Endothelial cell (in vitro differentiated cells): ENCODE results near the gene PDE5A. TPM values are rescaled to one million over a fixed set of nuclear protein-coding genes. Genes with fewer than 3 reads are reported as not detected.

Experiments used
- DNase-seq: peaks from one replicate; pipeline ENCODE4 v3.0.0; 2021; ENCODE audit warnings: low spot score
- H3K27ac Mint-ChIP-seq: one replicate; pipeline ENCODE4 v1.8.0; 2021; ENCODE audit warnings: mixed read lengths, inconsistent platforms; ENCODE audit not compliant: unreplicated experiment
- H3K27me3 Mint-ChIP-seq: one replicate; pipeline ENCODE4 v1.8.0; 2021; ENCODE audit warnings: mild to moderate bottlenecking, moderate library complexity, mixed read lengths, inconsistent platforms; ENCODE audit not compliant: unreplicated experiment
- H3K36me3 Mint-ChIP-seq: one replicate; pipeline ENCODE4 v1.8.0; 2021; ENCODE audit warnings: mild to moderate bottlenecking, low read depth, mixed read lengths, inconsistent platforms; ENCODE audit not compliant: unreplicated experiment
- H3K4me1 Mint-ChIP-seq: one replicate; pipeline ENCODE4 v1.8.0; 2021; ENCODE audit warnings: mild to moderate bottlenecking, mixed read lengths, inconsistent platforms; ENCODE audit not compliant: unreplicated experiment
- H3K4me3 Mint-ChIP-seq: one replicate; pipeline ENCODE4 v1.8.0; 2021; ENCODE audit warnings: mild to moderate bottlenecking, mixed read lengths, inconsistent platforms; ENCODE audit not compliant: unreplicated experiment
- H3K9me3 Mint-ChIP-seq: one replicate; pipeline ENCODE4 v1.8.0; 2021; ENCODE audit warnings: mixed read lengths, inconsistent platforms; ENCODE audit not compliant: unreplicated experiment
- CTCF ChIP-seq: fragments of 200-600 bp; sonication (generic); IDR thresholded peaks from one replicate; pipeline ENCODE4 v1.5.0; 2021; ENCODE audit warnings: antibody characterized with exemption; ENCODE audit not compliant: unreplicated experiment
- total RNA-seq: library from RNA; stranded (reverse); fragmentation: NEBNext Ultra II Directional; extraction: Animal tissue kit (Norgen Biotek cat#: 25700); gene quantifications from one replicate; pipeline ENCODE4 v1.2.1, GENCODE V29; 2021; ENCODE audit not compliant: unreplicated experiment

PDE5A gene
- total RNA-seq, 1 donor from 2014 or later = 3.4 TPM

- DNase-seq = no peak
- no peak for TF ChIP-seq CTCF
- H3K4me1 Mint-ChIP-seq = no peaks in the 10 kb centered on the region
- H3K27me3 Mint-ChIP-seq = no peaks in the 10 kb centered on the region
- no peaks in the 10 kb centered on the region for H3K9me3 Mint-ChIP-seq
- no peaks in the 10 kb centered on the region for H3K36me3 Mint-ChIP-seq
- no peak overlapping the region for H3K4me3 Mint-ChIP-seq
- H3K27ac Mint-ChIP-seq = no peak overlapping the region
Measured at GRCh38 chr4:119602366-119602765, 26.2 kb downstream of the PDE5A start.

DNA sequence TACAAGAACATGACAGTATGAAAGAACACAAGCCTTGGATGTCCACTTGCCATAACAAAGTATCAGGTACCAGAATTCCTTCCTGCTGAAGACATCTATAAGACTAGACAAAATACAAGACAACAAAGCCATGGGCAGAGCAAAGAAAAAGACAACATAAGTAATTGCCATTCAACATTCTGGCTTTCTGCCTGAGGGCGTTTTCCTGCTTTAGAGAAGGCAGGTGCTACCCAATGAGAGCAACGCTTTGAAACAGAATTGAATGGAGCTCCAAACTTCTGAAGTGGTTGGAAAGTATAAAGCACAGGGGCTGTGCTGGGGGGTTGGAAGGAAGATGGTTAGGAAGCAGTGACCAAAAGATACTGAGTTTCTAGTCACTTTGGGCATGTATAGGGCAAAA is 30.1 kb downstream of the PDE5A start:
- Mint-ChIP-seq H3K4me3 (no peak overlapping the region), H3K27me3 (no peaks in the 10 kb centered on the region), H3K27ac (no peak overlapping the region), H3K4me1 (no peaks in the 10 kb centered on the region), H3K9me3 (no peaks in the 10 kb centered on the region), H3K36me3 (no peaks in the 10 kb centered on the region)
- TF ChIP-seq CTCF = no peak
- no peak for DNase-seq

- no peaks in the 10 kb centered on the region for H3K27me3 Mint-ChIP-seq
- H3K9me3 Mint-ChIP-seq = no peaks in the 10 kb centered on the region
- no peaks in the 10 kb centered on the region for H3K4me1 Mint-ChIP-seq
- DNase-seq = no peak
- no peak for TF ChIP-seq CTCF
- H3K4me3 Mint-ChIP-seq = no peak overlapping the region
- H3K27ac Mint-ChIP-seq = no peak overlapping the region
- peaks cover 4% of the 10 kb centered on the region for H3K36me3 Mint-ChIP-seq
Measured at GRCh38 chr4:119597377-119597776, 31.2 kb downstream of the PDE5A start.

GRCh38 chr4:119593698-119594097 is 34.9 kb downstream of the PDE5A start:
- Mint-ChIP-seq H3K4me1 (no peaks in the 10 kb centered on the region), H3K27me3 (no peaks in the 10 kb centered on the region), H3K4me3 (no peak overlapping the region), H3K9me3 (no peaks in the 10 kb centered on the region), H3K36me3 (peaks cover 4% of the 10 kb centered on the region), H3K27ac (no peak overlapping the region)
- DNase-seq = no peak
- TF ChIP-seq CTCF = no peak

GRCh38 chr4:119592830-119593229 is 35.8 kb downstream of the PDE5A start:
- Mint-ChIP-seq H3K4me3 (no peak overlapping the region), H3K27me3 (no peaks in the 10 kb centered on the region), H3K9me3 (no peaks in the 10 kb centered on the region), H3K27ac (no peak overlapping the region), H3K36me3 (peaks cover 4% of the 10 kb centered on the region), H3K4me1 (no peaks in the 10 kb centered on the region)
- TF ChIP-seq CTCF = no peak
- no peak for DNase-seq
